HG03103 (cell line): Measurements from ENCODE around the gene SPIB.
A peak's percentile ranks its signal among the peaks of the same experiment; 100 is the strongest.

ENCODE experiments used
- ATAC-seq: cut with Tn5 transposase; IDR thresholded peaks from one replicate; pipeline ENCODE4 v1.9.1; 2021; ENCODE audit warnings: low read depth; ENCODE audit not compliant: unreplicated experiment

Gene SPIB

DNA sequence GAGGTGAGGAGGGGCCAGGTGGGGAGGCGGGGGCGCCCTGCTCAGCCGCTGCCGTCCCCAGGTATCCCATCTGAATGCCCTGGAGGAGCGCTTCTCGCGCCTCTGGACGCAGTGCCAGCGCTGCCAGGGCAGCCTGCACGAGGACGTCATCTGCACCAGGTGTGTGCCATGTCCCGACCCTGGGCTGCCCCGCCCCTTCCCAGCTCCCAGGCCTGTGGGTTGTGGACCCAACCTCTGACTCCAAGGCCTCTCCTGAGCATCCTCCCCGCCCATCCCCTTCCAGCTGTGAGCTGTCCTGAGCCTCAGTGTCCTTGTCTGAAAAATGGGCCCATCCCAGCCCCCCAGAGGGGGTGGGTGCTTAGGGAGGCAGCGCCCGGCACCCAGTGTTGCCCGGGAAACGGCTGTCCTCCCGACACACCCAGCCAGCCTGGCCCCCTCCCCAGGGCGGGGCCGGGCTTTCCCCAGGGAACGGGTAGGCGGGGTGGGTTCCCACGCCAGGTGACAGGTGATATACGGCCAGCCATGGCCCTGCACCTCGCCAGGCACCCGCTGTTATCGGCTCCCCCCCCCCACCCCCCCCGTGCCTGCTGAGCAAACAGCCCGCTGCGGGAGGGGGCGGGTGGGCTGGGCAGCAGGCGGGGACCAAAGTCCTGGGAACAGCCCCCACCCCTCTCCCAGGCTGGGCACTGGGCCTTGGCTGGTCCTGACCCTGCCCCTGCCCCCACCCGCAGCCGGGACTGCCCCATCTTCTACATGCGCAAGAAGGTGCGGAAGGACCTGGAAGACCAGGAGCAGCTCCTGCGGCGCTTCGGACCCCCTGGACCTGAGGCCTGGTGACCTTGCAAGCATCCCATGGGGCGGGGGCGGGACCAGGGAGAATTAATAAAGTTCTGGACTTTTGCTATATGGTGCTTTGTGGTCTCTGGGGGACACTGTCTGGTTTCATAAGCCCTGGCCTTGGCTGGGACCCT, 1.3 kb upstream of the SPIB start:
- ATAC-seq: no peak

DNA sequence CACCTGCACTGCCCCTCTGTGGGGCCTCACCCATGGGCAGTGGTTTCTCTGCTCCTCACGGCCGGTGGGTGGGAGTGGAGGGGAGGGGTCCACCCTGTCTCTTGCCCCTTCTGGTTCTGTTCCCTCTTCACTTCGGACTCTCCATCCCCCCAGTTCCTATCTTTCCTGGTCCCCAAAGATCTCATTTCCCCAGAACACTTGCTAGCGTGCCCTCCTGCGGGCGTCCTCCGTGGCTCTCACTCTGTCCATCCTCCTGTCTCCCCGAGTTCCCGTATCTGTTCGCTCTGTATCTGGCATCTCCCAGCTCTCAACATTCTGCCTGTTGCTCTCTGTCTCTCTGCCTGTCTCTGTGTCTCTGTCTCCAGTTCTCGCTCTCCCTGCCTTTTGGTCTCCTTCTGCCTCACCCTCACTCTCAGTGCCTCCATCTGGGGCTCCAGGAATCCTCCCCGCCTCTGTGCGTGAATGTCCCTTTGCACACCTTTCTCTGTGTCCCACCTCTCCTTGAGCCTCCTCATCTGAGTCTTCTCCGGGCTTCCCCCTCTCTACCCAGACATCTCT, 363 bp downstream of the SPIB start:
- no peak for ATAC-seq

DNA sequence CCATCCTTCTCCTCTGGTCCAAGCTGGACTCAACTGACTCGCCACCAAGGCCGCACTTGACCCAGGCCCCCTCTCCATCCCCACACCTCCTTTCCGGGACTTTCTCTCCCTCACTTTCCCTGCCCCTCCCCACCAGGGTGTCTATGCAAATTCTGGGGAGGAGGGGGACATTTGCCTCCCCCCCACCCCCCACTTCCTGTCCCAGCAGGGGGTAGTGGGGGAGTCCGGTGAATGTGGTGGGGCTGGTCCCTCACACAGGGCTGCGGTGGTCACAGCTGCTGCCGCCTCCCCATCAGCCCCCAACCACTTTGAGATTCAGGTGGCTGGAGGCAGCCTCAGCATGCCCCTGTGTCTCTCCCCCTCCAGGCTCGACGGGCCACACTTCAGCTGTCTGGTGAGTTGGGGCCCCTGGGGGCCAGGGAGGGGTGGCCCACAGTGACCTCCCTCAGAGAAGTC, 870 bp downstream of the SPIB start:
- no peak for ATAC-seq

DNA sequence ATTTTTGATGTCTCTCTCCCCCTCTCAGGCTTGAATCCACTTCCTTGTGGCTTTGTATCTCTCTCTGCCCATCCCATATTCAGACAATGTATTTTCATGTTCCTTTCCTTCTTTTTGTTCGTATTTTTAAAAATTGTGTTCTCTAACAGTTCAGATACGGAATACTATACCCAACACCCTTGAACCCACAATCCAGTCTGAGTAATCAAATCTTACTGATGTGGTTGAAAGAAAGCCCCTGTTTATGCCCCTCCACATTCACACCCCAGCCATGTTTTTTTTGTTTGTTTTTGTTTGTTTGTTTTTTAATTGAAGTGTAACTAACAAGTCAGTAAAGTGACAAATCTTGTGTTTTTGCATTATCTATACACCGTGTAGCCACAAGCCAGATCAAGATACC, 1.4 kb downstream of the SPIB start:
- ATAC-seq: no peak

DNA sequence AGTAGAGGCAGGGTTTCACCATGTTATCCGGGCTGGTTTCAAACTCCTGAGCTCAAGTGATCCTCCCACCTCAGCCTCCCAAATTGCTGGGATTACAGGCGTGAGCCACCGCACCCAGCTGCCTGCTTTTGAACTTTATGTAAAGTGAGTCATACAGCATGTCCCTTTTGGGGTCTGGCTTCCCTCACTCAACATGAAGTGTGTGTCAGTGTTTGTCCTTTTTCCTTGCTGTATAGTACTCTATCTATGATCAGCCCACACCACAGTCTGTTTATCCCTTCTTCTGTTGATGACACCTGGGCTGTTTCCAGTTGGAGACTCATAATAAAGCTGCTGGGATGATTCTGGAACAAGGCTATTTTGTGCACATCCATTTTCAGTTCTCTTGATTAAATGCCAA, 2.1 kb downstream of the SPIB start:
- ATAC-seq: no peak

DNA sequence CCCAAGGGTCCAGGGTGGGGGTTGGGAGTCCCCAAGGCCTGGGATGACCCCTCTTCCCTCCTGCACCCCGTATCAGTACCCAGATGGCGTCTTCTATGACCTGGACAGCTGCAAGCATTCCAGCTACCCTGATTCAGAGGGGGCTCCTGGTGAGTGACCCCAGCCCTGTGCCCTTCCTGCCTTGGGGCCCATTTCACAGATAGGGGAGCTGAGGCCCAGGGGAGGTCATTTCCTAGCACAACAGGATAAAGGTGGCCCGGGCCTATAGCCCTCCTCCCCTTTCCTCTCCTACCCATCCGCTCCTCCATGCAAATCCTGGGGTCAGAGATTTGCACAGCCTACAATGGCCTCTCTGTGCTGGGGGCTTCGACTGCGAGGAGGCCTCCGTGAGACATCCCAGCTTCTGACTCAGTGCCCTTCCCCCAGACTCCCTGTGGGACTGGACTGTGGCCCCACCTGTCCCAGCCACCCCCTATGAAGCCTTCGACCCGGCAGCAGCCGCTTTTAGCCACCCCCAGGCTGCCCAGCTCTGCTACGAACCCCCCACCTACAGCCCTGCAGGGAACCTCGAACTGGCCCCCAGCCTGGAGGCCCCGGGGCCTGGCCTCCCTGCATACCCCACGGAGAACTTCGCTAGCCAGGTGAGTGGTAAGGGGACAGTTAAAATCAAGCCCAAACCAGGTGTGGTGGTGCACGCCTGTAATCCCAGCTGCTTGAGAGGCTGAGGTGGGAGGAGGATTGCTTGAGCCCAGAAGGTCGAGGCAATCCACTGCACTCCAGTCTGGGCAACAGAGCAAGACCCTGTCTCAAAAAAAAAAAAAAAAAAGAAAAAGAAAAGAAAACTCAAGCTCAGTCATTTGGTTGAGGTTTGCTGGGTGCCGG, 3.9 kb downstream of the SPIB start:
- ATAC-seq: no peak

DNA sequence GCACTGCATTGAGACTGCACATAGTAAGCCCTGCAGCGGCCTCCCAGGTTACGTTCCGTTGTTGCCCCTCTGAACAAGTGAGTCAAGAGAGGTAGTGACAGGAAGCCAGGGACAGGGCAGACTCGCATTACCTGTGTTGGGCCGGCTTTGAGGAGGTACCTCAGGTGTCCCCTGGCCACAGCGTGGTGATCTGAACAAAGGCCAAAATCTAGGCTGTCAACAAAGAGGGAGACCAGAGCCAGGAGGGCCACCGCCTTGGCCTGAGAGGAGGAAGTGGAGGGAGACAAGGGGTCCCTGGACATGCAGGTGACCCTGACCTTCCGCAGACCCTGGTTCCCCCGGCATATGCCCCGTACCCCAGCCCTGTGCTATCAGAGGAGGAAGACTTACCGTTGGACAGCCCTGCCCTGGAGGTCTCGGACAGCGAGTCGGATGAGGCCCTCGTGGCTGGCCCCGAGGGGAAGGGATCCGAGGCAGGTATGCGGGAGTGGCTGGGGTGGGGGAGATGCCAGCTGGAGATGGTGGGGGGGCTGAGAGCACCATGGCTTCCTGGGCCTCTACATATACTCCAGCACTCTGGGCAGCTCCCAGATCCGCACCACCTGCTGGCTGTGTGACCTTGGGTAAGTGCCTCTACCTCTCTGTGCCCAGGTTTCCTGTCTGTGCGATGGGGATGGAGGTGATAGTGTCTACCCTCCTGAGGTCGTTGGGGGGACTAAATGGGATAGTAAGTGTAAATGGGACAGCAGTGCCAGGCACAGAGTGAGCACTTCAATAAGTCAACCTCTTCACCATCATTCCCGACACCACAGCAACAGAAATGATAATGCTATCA, 4.8 kb downstream of the SPIB start:
- ATAC-seq: no peak

DNA sequence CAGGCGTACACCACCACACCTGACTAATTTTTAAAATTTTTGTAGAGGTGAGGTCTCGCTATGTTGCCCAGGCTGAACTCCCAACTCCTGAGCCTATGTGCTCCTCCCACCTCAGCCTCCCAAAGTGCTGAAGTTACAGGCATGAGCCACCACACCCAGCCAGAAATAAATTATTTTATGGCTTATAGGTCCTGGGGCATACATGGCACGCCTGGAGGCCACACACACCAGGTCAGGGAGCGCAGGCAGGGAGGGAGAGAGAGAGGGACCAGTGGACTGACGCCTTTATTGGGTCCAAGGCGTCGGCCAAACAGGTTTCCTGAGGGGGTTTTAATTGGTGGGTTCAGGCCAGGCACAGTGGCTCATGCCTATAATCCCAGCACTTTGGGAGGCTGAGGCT, 6.8 kb downstream of the SPIB start:
- ATAC-seq: no peak

DNA sequence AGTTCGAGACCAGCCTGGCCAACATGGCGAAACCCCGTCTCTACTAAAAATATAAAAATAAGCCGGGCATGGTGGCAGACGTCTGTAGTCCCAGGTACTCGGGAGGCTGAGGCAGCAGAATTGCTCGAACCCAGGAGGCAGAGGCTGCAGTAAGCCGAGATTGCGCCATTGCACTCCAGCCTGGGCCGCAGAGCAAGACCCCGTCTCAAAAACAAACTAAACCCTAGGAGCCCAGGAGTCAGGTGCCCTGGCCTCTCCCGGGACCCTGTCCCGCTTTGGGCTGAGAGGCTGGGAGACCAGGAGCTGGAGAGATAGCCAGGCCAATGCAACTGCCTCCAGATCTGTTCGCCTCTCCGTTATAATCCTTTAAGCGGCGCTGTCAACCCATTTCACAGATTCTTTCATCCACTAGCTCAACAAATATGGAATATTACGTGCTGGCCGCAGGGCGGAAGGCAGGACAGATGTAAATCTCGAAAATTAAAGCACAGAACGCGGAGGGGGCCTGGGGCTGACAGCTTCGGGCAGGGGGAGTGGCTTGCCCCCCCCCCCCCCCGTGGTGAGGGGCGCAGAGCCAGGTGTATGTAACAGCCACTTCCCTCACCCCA, 8.7 kb downstream of the SPIB start:
- ATAC-seq: no peak

DNA sequence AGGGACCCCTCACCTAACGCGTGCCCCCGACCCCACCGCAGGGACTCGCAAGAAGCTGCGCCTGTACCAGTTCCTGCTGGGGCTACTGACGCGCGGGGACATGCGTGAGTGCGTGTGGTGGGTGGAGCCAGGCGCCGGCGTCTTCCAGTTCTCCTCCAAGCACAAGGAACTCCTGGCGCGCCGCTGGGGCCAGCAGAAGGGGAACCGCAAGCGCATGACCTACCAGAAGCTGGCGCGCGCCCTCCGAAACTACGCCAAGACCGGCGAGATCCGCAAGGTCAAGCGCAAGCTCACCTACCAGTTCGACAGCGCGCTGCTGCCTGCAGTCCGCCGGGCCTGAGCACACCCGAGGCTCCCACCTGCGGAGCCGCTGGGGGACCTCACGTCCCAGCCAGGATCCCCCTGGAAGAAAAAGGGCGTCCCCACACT, 9.3 kb downstream of the SPIB start:
- ATAC-seq: no peak

DNA sequence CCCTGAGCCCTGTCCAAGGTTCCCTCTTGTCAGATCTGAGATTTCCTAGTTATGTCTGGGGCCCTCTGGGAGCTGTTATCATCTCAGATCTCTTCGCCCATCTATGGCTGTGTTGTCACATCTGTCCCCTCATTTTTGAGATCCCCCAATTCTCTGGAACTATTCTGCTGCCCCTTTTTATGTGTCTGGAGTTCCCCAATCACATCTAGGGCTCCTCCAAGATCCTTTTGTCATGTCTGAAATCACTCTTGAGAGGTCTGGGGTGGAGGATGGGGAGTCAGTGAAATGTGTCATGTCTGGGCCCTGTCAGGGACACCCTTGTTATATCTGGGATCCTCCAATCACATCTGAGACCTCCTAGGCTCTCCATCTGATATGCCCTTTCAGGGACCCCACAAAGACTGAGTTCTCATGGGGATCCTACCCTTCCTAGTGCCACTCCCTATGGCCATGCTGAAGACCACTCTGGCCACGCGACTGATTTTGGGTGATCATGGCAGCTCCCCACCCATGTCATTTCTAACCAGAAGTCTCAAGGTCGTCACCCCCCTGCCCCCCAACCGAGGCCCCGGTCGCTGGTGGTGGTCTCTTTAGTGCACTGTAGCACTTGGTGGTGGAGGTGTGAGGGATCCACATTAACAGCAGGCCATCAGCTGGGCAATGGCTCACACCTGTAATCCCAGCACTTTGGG, 10.2 kb downstream of the SPIB start:
- ATAC-seq: no peak

DNA sequence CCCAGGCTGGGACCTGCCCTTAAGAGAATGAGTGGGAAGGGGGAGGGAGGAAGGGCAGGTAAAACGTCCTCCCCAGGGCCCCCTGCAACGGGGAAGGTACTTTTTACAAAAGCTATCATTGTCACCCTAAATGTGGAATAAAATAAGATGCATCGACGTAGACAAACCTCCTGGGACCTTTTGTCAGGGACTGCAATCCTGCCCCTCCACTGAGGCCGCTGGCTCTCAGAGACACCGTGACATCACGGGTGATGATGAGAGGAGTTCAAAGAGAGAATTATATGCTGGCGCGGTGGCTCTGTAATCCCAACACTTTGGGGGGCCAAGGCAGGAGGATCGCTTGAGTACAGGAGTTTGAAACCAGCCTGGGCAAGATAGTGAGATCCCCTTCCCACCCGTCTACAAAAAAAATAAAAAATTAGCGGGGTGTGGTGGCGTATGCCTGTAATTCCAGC, 12.2 kb downstream of the SPIB start:
- no peak for ATAC-seq

DNA sequence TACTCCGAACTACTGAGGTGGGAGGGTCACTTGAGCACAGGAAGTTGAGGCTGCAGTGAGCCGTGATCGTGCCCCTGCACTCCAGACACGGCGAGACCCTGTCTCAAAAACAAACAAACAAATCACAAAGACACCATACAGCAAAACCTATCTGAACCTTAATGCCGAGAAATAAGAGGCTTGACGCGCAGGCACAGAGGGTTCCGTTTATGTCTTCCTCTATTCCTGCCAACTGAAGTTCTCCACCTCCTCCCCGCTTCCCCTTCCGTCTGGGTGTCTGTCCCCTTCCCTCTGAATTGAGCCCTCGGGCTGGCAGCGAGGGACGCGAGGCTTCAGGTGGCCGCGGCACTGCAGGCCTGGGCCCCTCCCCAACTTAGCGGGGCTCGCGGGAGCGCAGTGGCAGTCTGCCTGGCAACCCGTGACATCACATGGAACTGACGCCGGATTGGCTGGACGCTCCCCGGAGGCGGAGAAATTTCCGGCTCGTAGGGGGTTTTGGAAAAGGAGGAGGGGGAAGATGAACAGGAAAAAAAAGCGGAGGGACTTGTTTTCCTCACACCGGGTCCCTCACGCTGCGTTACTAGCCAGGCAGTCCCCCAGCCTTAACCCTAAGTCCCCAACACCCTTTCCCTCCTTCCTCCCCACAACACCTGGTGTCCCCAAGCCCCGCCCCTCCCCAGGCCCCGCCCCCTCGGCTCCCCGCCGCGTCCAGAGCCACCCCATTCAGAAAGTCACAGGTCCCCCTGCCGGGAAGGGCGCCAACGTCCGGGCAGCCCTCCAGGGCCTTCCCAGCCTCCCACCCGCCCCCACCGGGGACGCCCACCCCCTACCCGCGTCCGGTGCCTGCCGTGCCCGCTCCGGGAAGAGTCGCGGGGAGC, 12.8 kb downstream of the SPIB start:
- peak; percentile 66 for ATAC-seq

DNA sequence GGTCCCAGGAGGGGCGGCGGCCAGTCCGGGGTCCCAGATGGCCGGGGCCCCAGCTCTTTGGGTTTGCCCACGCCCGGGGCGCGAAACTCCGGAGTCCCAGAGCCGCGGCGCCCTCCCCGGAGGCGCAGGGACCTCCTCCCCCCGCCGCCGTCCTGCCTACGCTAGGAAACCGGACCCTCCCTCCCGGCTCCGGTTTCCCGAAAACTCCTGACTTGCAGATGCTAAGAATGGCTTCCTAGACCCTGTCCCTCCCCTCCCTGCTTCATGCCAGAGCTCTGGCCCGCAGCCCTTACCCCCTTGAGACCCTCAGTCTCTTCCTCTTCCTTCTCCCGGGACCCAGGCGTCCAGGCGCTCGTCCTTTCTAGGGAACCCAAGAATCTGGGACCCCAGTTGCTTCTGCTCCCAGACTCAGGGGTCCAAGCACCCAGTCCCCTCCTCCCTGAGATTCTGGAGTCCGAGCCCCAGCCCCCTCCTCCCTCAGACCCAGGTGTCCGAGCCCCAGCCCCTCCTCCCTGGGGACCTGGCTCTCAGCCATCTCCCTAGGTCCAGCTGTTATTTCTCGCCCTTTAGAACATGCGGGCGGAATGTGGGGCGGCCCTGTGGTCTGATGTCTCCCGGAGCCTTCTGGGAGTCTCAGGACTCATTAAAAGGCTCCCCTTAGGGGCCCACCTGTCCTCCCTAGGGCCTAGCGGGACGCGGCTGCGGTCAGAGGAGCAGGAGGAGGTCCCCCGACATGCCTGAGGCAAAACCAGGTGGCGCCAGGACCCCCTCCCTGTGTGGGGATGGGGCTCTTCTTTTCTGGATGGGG, 13.7 kb downstream of the SPIB start, which contains the start of gene MYBPC2:
TSS of gene MYBPC2 (plus strand) at position 672 of the 808 bp plus-strand sequence. CDS start at position 734, 62 bp downstream.
- ATAC-seq: no peak

DNA sequence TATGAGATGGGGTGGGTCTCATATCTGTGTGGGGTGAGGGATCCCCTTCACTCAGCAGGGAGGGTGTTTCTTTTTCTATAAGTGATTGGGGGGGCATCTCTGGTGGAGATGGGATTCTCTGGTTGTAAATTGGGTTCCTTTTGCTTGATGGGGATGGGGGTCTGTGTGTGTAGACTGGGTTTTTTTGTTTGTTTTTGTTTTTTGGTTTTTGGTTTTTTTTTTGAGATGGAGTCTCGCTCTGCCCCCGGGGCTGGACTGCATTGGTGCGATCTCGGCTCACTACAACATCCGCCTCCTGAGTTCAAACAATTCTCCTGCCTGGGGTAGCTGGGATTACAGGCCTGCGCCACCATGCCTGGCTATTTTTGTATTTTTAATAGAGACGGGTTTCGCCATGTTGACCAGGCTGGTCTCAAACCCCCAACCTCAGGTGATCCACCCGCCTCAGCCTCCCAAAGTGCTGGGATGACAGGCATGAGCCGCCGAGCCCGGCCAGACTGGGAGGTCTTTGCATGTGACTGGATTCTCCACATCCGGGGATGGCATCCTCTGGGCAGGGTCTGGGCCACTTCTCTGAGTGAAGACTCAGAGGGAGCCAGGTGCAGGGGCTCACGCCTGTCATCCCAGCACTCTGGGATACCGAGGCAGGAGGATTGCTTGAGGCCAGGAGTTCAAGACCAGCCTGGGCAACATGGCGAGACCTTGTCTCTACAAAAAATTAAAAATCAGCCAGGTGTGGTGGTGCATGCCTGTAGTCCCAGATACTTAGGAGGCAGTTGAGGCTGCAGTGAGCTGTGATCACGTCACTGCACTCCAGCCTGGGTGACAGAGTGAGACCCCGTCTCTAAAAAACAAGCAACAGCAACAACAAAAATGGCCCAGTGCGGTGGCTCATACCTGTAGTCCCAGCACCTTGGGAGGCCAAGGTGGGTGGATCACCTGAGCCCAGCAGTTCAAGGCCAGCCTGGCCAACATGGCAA, 14.8 kb downstream of the SPIB start:
- no peak for ATAC-seq

DNA sequence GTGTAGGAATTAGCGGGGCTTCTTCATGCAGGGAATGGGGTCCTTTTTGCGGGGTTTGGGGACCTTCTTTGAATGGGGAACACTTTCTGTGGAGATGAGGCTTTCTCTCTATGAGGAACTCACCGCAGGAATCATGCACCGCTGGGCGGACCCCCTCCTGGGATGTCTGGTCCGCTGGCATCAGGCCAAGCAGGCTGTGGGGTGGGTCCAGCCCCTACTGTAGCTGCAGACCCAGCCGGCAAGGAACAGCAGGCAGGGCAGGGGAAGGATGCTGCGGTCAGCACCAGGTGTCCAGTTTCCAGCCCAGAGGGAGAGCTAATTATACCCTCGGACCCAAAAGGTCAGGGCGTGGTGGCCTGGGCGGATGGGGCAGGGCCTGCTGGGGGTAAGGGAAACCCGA, 15.8 kb downstream of the SPIB start:
- no peak for ATAC-seq
